Kasumi-1 (cell line): ENCODE data around the gene COBL.

Experiments
- DNase-seq, 2 experiments: peaks; one replicate each; lab custom pipeline; 2025; lab: John Stamatoyannopoulos, UW

The COBL gene

GRCh38 chr7:51021906-51022570, 294.6 kb downstream of the COBL start:
- no peak for DNase-seq

GRCh38 chr7:51020944-51021343, 295.7 kb downstream of the COBL start:
- DNase-seq, result no peak

- no peak for DNase-seq
These were observed 296.4 kb downstream of the COBL start for GRCh38 chr7:51019891-51020870.

GRCh38 chr7:51019191-51019844, 297.3 kb downstream of the COBL start:
- DNase-seq, result no peak

GRCh38 chr7:51017576-51018535, 298.8 kb downstream of the COBL start:
- DNase-seq, result no peak

- no peak for DNase-seq
These were observed 300.1 kb downstream of the COBL start for GRCh38 chr7:51016546-51016945.

- no peak for DNase-seq
These were observed 301.0 kb downstream of the COBL start for GRCh38 chr7:51015581-51015980.

- no peak for DNase-seq
These were observed 301.8 kb downstream of the COBL start for GRCh38 chr7:51014811-51015210.

- no peak for DNase-seq
These were observed 302.6 kb downstream of the COBL start for GRCh38 chr7:51013861-51014511.

GRCh38 chr7:51013218-51013786, 303.3 kb downstream of the COBL start:
- no peak for DNase-seq

GRCh38 chr7:51012569-51013217, 303.9 kb downstream of the COBL start:
- DNase-seq, result no peak

GRCh38 chr7:51011710-51012350, 304.8 kb downstream of the COBL start:
- DNase-seq, result no peak

- no peak for DNase-seq
These were observed 306.1 kb downstream of the COBL start for GRCh38 chr7:51010534-51010933.

- no peak for DNase-seq
These were observed 306.7 kb downstream of the COBL start for GRCh38 chr7:51009716-51010496.

- DNase-seq, result no peak
These were observed 308.8 kb downstream of the COBL start for GRCh38 chr7:51007551-51008505.

GRCh38 chr7:51006483-51007235, 309.9 kb downstream of the COBL start:
- DNase-seq, result no peak

GRCh38 chr7:51005074-51005473, 311.5 kb downstream of the COBL start:
- no peak for DNase-seq
